ENCODE measurements around the gene STK4. TPM values are rescaled to one million over a fixed set of nuclear protein-coding genes. Genes with fewer than 3 reads are reported as not detected.

The STK4 gene
- total and polyA plus RNA-seq, 9 donors: 8.3 to 27.5 (median 19.6) TPM

DNA sequence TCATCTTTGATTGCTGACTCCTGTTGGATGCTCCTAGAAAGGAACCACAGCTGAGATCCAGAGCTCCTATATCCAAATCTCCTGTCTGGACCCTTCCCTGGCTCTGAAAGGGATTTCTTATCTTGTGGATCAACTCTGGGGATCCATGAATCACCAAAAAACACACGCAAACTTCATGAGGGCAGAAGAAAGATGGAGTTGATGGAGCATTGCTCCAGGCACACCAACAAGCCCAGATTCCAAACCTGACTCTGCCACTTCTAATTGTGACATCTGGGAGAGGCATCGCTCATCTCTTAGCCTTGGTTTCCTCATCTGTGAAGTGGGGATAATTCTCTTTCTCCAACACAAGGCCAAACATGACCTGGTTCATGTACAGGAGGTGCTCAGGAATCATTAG lies 127.9 kb downstream of the STK4 start:
- no peaks in the 10 kb centered on the region for H3K36me3 ChIP-seq
- TF ChIP-seq POLR2A (IDR thresholded peaks at IDR 0.05) (no peak), EP300 (IDR thresholded peaks at IDR 0.05) (no peak)
- TF ChIP-seq, protein P1, sequence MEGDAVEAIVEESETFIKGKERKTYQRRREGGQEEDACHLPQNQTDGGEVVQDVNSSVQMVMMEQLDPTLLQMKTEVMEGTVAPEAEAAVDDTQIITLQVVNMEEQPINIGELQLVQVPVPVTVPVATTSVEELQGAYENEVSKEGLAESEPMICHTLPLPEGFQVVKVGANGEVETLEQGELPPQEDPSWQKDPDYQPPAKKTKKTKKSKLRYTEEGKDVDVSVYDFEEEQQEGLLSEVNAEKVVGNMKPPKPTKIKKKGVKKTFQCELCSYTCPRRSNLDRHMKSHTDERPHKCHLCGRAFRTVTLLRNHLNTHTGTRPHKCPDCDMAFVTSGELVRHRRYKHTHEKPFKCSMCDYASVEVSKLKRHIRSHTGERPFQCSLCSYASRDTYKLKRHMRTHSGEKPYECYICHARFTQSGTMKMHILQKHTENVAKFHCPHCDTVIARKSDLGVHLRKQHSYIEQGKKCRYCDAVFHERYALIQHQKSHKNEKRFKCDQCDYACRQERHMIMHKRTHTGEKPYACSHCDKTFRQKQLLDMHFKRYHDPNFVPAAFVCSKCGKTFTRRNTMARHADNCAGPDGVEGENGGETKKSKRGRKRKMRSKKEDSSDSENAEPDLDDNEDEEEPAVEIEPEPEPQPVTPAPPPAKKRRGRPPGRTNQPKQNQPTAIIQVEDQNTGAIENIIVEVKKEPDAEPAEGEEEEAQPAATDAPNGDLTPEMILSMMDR (IDR thresholded peaks at IDR 0.05): no peak
- intact Hi-C loops (cut with DNase I): loop anchor here in 3 of 4 donors (10.0 kb wide), 1 partner anchor 79 kb away; no protein-coding TSS in a partner anchor
- 87 to 95% (median 92%) methylated on average over 2 of the region's 2 CpGs for WGBS, 3 donors
- H3K27me3 ChIP-seq: no peaks in the 10 kb centered on the region
- no peaks in the 10 kb centered on the region for H3K9me3 ChIP-seq
- H3K4me3 ChIP-seq: no peak overlapping the region
- no peaks in the 10 kb centered on the region for H3K4me1 ChIP-seq (ENCODE audit: insufficient read depth)
- H3K27ac ChIP-seq: no peak overlapping the region
- no peak for DNase-seq

DNA sequence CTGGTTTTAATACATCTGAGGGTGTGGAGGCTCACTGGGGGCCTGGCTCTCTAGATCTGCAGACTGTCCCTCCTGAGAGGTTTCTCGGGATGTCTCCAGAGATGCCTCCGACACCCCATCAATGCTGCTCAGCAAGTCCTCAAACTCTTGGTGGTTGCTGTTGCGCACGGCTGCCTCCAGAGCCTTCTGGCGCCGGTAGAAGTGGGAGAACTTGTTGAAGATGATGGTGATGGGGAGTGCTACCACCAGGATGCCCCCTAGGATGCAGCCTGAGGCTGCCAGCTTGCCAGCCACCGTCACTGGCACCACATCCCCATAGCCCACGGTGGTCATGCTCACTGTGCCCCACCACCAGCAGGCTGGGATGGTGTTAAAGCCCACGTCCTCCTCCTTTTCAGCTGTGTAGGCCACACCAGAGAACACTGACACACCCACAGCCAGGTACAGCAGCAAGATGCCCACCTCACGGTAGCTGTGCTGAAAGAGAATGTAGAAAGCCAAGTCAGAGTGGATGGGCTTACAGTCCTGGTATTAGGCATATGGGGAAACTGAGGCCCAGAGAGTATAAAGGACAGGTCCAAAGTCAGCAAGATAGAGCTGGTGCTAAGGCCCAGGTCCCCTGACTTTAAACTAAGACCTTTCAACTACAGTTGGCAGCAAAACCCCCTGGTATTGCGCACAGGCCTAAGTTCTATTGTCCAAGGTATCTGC lies 128.7 kb downstream of the STK4 start:
- 88 to 93% (median 93%) methylated on average over 11 of the region's 11 CpGs for WGBS, 3 donors

DNA sequence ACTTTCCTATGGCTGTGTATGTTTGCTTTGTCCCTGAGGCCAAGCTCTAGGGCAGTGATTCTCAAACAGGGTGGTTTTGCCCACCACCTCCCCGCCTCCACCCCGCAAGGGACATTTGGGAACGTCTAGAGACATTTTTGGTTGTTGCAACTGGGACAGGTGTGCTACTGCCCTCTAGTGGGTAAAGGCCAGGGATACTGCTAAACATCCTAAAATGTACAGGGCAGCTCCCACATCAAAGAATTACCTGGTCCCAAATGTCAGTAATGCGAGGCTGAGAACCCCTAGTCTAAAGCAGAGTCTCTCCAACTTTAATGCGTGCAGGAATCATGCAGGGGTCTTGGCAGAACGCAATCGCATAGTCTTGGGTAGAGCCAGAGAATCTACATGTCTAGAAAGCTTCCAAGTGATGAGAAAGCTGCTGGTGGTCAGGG lies 129.5 kb downstream of the STK4 start:
- 5 to 7% (median 7%) methylated on average over 7 of the region's 7 CpGs for WGBS, 3 donors
- H3K36me3 ChIP-seq: no peaks in the 10 kb centered on the region
- no peaks in the 10 kb centered on the region for H3K27me3 ChIP-seq
- H3K9me3 ChIP-seq: no peaks in the 10 kb centered on the region
- H3K4me1 ChIP-seq (ENCODE audit: insufficient read depth): no peaks in the 10 kb centered on the region
- intact Hi-C loops (cut with DNase I): loop anchor here (5.0 to 10.0 kb wide), 2 partner anchors 81 to 84 kb away; no protein-coding TSS in a partner anchor
- H3K27ac ChIP-seq: no peak overlapping the region
- TF ChIP-seq POLR2A (IDR thresholded peaks at IDR 0.05) (no peak), EP300 (IDR thresholded peaks at IDR 0.05) (no peak)
- TF ChIP-seq, protein P1 (IDR thresholded peaks at IDR 0.05): peak; percentile 10 to 21 (median 16)
- DNase-seq: peak in 4 of 5 donors; percentile 17 to 37 (median 31)
- H3K4me3 ChIP-seq: no peak overlapping the region

More for the DNA sequence above, 128.7 kb downstream of the STK4 start:
- TF ChIP-seq, protein P1 (IDR thresholded peaks at IDR 0.05): no peak
- TF ChIP-seq POLR2A (IDR thresholded peaks at IDR 0.05): no peak
- no peak for TF ChIP-seq EP300 (IDR thresholded peaks at IDR 0.05)
- no peaks in the 10 kb centered on the region for H3K27me3 ChIP-seq
- no peak overlapping the region for H3K4me3 ChIP-seq
- H3K9me3 ChIP-seq: no peaks in the 10 kb centered on the region
- no peaks in the 10 kb centered on the region for H3K4me1 ChIP-seq (ENCODE audit: insufficient read depth)
- intact Hi-C loops (cut with DNase I): loop anchor here (5.0 to 10.0 kb wide), 2 partner anchors 80 to 83 kb away; no protein-coding TSS in a partner anchor
- no peak overlapping the region for H3K27ac ChIP-seq
- no peak for DNase-seq
- no peaks in the 10 kb centered on the region for H3K36me3 ChIP-seq

DNA sequence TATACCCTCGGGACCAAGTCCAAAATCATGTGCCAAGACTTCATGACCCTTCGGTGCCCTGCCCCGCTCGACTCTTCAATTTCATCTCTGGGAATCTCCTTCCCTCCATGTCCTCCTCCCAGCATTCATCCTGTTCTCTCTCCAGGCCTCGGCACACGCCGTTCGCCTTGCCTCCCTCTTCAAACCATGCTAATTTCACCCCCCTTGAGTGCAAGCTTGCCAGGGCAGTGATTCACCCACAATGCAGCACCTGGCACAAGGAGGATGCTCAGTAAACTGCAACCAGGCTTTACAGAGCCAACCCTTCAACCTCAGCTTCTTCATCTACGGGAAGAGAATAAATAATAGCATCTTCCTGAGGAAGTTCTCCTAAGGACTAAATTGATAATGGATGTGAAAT lies 130.5 kb downstream of the STK4 start:
- no peak overlapping the region for H3K27ac ChIP-seq
- H3K36me3 ChIP-seq: no peaks in the 10 kb centered on the region
- WGBS, 3 donors: 71 to 78% (median 73%) methylated on average over 9 of the region's 9 CpGs
- H3K9me3 ChIP-seq: no peaks in the 10 kb centered on the region
- no peaks in the 10 kb centered on the region for H3K4me1 ChIP-seq (ENCODE audit: insufficient read depth)
- no peak for TF ChIP-seq EP300 (IDR thresholded peaks at IDR 0.05)
- no peak for TF ChIP-seq POLR2A (IDR thresholded peaks at IDR 0.05)
- TF ChIP-seq, protein P1 (IDR thresholded peaks at IDR 0.05): no peak
- no peaks in the 10 kb centered on the region for H3K27me3 ChIP-seq
- H3K4me3 ChIP-seq: no peak overlapping the region
- intact Hi-C loops (cut with DNase I): loop anchor here (5.0 to 10.0 kb wide), 2 partner anchors 82 to 84 kb away; no protein-coding TSS in a partner anchor
- no peak for DNase-seq

Measured in ovary (tissue), 9 donors.